Peyer's patch (tissue), 4 donors: ENCODE results near the gene KDM6A.

ENCODE experiments used
- CTCF ChIP-seq, 6 experiments: fragments of 450-650 bp in 4 of 6; fragments of 200-600 bp in 2 of 6; sonication (generic) in 1 of 6; IDR thresholded peaks; one replicate each; pipeline ENCODE4 v1.5.1; 2017 to 2019; ENCODE audit warnings: antibody characterized with exemption in 6 of 6, mild to moderate bottlenecking in 3 of 6, moderate library complexity in 1 of 6
- POLR2A ChIP-seq, 2 donors: fragments of 450-650 bp; IDR thresholded peaks; one replicate each; pipeline ENCODE4 v1.5.1; 2017; ENCODE audit warnings: antibody characterized with exemption in 2 of 2, mild to moderate bottlenecking in 2 of 2, moderate library complexity in 2 of 2

- TF ChIP-seq CTCF (IDR thresholded peaks at IDR 0.05) = no peak
- no peak for TF ChIP-seq POLR2A (IDR thresholded peaks at IDR 0.05)
Observed at GRCh38 chrX:44935640-44936039, 62.7 kb downstream of the KDM6A start.
